Activated CD4-positive, CD25-positive, alpha-beta regulatory T cell treated with anti-CD3 and anti-CD28 coated beads, Interleukin-2, amount 50 U/mL, for 72 hours (primary cell): Measurements from ENCODE around the gene MREG.
"Not testable (repeated sequence)": the region's sequence is repeated elsewhere in the genome, so short reads cannot be mapped to it uniquely, and the experiment has no call there.

Source experiments
- DNase-seq: peaks from one replicate; pipeline ENCODE4 v3.0.0; 2021

Gene MREG

DNA sequence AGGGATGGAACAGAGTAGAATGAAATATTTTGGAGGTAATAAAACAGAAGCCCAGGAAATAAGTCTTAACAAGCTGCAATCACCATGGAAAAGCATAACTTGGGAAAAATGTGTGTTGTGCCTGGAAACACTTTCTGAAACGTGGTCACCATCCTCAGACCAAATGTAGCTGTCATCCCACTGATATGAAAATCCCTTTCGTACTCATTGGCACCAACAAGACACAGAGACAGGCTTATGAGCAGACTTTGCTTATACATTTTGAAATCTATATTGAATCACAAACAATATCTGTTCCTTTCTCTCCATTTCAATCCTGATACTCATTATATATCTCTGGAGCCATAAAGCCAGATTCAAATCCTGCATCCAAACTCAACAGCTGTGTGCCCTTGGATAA, 28.7 kb downstream of the MREG start:
- DNase-seq, result no peak

- DNase-seq, result no peak
These were observed 29.6 kb downstream of the MREG start for GRCh38 chr2:215983581-215984351.

- no peak for DNase-seq
These were observed 30.9 kb downstream of the MREG start for GRCh38 chr2:215982465-215982875.

DNA sequence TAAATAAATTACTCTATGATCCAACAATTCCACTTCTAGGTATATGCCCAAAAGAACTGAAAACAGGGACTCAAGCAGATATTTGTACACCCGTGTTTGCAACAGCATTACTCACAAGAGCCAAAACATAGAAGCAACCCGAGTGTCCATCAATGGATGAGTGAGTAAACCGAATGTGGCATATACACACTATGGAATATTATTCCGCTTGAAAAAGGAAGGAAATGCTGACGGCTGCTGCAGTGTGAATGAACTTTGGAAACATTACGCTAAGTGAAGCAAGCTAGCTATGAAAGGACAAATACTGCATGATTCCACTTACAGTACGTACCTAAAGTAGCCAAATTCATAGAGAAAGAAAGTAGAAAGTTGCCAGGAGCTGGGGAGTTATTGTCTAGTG, 32.2 kb downstream of the MREG start:
- no peak for DNase-seq

- DNase-seq, result no peak
These were observed 33.7 kb downstream of the MREG start for GRCh38 chr2:215979620-215980019.

DNA sequence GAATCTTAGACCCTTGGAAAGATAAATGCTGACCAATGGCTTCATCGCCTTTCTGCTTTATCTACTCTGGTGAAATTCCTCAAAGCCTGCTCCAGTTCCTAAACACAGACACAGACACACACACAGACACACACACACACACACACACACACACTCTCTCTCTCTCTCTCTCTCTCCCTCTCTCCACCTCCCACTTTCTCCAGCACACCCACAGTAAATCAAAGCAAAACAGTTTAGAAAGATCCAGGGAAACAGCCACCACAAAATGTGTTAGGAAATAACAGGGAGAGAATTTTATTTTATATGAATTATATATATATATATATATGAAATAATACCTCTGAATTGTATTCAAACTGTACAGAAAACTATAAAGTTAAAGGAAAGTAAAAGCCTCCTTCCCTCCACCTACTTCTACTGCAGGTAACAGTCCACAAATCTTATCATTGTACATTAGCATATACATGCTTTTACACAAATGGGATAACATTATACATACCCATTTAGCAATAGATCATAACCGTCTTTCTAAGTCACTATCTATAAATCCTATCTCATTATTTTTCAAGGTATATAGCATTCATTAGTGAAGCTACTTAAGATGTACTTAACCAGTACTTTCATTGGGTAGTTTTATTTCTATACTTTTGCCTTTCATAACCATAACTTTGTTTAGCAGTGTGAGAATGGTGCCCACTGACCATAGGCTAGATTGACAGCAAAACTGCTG, 38.5 kb downstream of the MREG start:
- no peak for DNase-seq

- DNase-seq, result no peak
These were observed 39.2 kb downstream of the MREG start for GRCh38 chr2:215973954-215974699.

DNA sequence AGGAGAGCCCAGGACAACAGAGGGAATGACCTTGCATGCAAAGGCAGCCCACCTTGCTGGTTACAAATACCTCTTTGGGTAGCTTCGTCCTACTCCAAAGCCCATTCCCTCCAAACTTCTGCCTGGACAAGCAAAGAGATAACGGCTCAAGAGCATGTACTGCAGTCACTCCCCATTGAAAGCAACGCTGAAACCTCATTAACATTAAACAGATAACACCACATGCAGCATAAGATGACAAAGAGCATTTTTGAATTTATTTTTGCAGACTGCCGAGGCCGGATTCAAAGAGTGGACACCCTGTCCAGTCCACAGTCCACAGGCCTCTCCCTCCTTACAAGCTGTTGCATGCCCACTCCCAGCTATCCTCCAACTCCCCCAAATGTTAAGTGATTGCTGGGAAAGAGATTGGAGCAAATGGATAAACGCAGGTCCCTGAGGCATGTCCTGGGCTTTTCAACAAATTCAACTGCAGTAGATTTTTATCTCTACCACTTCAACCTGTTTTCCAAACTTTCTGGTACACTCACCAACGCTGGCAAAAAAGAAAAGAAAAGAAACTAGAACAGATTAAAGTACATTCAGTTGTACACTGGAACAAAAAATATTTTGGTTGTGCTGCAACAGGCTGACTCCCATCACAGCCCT, 40.1 kb downstream of the MREG start:
- DNase-seq, result no peak

DNA sequence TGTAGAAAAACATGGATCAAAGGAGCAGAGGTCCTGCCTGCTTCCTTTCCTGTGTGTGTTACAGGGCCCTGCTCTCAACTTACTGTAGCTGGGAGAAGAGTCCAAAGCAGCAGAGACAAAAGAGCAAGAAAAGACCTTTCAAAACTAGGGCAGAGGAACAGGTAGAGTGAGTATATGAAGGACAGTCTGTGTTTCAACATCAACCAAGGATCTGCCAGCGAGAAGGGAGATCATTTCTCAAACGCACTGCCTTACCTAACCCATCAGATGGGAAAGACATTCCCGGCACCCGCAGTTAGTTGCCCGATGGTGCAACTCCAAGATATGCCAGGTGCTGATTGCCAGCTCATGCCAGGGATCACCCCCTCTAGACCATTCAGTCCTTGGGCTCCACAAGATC, 41.7 kb downstream of the MREG start:
- DNase-seq, result no peak

GRCh38 chr2:215970894-215971293, 42.5 kb downstream of the MREG start:
- not testable (repeated sequence) for DNase-seq

DNA sequence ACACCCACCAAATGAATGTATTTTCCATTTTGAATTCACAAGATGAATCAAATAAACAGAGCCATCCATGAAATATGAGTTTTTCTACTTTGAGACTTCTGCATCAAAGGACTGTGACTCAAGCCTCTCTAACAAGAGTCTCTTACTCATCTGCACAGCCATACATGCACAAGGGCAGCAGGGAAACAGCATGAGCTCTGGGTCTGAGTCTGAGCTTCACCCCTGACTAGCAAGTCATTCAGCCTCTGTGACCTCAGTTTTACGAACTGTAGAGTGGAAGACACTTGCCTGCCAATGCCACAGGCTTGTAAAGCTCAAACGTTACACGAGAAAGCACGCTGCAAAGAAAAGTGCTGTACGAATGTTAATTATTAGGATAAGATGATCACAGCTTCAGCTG, 42.9 kb downstream of the MREG start:
- DNase-seq, result no peak

GRCh38 chr2:215969131-215969841, 44.1 kb downstream of the MREG start:
- no peak for DNase-seq

DNA sequence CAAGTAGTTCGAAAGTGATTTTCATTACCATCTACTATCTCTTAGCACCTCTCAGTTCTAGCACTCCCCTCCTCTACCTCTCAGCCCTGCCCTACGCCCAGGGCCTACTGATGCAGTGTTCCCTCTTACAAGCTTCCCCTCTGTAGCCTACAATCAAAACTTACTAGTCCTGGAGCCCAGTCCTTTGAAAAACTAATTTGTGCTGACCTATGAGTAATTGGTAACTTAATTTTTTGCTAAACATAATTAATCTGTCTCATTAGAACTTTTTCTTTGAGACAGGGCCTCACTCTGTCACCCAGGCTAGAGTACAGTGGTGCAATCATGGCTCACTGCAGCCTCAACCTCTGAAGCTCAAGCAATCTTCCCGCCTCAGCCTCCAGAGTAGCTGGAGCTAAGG, 44.9 kb downstream of the MREG start:
- DNase-seq, result no peak

DNA sequence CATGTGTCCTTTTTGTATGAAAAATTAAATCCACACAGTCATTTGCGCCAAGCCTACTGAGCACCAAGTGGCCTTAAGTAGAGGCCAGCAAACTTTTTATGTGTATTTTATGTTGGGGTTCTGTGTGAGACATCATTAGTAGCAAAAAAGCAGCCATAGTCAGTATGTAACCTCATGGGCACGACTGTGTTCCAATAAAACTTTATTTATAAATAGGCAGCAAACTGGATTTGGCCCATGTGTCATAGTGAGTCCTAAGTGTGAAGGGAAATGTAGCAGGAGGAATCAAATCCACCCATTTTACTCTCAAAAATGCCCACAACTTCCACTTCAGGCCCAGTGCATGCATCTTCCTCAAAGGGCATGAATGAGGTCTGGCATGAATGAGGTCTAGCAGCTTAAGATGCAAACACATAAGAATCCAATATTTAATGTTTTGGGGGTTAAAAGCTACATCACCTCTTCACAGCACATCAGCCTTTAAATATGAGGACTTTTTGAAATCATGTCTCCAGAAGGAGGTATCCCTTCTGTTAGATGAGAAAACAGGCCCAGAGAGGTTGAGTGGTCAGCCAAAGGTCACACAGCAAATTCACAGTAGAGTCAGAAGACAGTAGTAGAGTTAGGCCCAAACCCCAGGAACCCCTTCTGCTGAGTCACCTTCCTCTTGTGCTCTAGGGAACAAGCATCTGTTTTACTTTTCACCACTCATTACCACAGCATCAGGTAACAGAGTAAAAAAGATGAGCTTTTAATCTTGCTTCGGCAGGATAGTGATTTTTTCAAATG, 45.6 kb downstream of the MREG start:
- DNase-seq, result no peak

DNA sequence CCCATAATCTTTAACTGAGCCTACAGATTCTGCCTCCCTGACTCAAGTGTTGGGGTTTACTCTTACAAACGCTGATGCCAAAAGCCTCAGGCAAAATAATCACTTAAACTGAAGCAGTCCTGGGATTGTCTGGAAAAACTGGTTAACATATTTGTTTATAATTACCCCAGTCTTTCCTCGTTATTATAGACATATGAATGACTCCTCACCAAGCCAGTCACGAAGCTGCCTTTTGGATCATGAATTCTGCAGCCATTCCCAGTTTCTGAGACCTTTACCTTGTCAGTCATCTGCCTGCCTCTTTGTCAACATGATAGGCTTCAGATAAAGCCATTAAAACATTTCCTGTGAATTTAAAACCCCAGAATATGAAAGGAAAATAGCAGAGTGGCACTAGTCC, 46.4 kb downstream of the MREG start:
- DNase-seq, result no peak

DNA sequence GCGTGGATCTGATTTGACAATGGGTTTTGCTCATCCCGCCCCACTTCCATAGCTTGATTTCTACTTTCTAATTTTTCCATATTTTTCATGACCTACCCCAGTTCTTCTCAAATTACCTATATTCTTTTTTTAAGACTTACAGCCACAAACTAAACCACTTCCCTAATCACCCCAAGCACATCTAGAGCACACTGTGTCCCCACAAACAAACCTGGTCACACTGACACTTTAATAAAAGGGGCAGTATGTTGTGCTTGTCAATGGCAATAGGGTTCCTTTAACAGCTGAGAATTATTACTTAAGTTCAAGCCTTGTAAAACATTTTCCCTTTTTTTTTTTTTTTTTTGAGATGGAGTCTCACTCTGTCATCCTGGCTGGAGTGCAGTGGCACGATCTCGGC, 47.1 kb downstream of the MREG start:
- no peak for DNase-seq

DNA sequence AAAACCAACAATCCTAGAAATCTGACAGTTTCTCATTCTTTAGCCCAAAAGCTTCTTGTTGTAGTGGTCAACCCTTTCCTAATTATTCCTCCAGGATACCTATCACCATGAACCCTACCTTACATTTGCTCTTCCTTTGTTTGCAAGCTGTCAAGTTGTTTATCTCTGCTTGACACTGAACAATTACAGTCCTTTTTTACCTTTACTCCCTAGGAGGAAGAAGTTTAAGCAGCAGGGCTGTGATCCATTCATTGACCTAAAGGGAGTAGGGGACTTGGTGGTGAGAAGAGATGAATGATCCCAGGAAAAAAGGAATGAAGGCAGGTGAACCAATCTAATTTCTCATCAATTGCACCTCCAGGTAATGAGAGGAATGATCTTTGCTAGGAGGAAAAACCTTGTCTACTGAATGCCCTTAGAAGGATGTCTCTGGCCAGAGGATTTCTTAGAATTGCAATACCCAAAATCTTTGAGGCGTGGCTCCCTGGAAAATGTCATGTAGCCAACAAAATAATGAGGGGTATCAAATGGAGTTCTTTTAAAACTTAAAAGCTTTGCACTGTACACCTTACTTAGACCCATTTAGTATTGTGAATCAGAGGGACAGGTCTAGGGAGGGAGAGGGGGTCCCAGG, 47.7 kb downstream of the MREG start:
- DNase-seq, result no peak

DNA sequence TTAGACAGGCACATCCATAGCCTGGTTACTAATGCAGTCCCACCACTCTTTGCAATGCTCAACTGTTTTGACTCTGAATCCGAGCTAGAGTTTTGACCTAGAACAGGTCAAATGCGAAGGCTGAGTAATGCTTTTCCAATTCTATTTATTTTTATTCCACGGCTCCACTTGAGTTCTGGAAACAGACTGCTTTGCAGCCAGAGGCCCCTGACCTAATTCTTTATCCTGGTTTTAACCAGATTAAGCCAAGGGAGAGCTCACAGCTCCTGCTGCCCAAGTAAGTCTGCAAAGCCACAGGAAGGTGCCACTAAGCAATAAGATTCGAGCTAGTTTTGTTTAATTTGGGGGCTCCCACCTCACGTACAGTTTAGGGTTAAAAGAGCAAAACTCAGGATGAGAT, 51.4 kb downstream of the MREG start:
- no peak for DNase-seq

GRCh38 chr2:215958257-215958656, 55.1 kb downstream of the MREG start:
- DNase-seq, result no peak

GRCh38 chr2:215957354-215958122, 55.8 kb downstream of the MREG start:
- DNase-seq, result not testable (repeated sequence)
